Measurements from ENCODE around the gene BRMS1.
"Not testable (repeated sequence)": the region's sequence is repeated elsewhere in the genome, so short reads cannot be mapped to it uniquely, and the experiment has no call there.

Gene BRMS1

DNA sequence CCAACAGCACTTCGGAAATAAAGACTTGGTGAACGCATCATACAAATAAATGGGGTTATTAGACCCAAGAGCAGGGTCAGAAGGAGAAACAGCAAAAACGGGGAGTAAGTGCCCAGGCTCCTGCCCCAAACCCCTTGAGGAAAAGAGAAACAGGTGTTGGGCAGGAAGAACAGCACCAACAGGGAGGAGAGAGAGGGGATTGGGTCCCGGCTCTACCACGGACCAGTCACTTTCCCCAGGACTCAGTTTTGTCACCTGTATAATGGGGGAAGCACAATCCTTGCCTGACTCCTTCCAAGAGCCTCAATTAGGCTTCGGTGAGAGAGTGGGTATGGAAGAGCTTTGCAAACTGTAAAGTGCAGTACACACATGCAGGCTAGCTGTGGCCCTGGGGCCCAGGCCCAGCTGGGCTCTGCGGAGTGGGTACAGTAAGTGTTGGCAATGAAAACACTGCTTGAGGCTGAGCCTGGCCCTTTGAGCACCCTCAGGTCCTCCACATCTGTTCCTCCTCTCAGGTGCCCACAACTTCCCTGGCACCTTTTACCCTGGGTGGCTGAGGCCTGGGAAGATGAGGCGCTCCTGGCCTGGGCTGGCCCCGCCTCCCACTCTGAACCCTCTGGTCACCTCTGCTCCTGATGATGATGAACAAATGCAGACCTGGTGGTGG, 17.7 kb upstream of the BRMS1 start:
- no peak for DNase-seq

DNA sequence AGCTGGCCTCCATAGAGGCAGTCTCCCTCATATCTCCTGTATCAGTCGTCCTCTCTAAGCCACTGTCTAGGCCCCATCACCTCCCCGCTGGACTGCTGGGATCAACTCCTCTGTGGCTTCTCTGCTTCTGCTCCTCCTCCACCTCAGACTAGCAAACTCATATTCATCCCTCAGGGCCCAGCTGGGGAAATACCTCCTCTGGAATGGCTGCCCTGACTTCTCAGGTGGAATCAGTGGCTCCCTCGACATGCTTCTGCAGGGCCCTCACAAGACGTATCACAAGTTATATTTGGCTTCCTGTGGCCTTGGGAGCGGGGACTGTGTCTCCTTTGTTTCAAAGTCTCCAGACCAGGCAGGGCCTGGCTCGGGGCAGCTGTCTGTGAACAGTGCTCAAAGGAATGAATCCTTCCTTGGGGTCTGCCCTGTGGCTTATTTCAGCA, 16.6 kb upstream of the BRMS1 start:
- DNase-seq = no peak

DNA sequence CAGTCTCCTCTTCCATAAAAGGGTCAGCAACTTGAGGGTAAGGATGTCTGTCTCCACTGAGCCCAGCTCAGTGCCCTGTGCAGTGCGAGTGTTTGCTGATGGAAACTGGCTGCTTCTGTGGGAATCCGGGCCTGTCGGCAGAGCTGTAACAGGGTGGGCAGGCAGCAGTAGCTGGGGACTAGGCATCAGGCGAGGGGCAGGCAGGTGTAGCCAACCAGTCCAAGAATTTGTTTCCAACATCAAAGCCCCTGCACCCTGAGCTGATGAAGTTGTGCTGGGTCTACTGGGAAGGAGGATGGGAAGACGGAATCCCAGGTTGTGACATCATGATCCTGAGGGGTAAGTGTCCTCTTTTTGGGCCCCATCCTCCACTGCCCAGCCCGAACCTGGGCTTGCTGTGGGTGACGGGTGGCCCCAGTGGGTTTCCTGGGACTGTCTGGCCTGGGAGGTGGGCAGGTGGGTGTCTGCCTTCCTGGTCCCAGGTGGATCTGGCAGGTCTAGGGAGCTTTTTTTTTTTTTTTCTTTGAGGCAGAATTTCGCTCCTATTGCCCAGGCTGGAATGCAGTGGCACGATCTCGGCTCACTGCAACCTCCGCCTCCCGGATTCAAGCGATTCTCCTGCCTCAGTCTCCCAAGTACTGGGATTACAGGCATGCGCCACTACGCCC, 15.6 kb upstream of the BRMS1 start:
- no peak for DNase-seq

DNA sequence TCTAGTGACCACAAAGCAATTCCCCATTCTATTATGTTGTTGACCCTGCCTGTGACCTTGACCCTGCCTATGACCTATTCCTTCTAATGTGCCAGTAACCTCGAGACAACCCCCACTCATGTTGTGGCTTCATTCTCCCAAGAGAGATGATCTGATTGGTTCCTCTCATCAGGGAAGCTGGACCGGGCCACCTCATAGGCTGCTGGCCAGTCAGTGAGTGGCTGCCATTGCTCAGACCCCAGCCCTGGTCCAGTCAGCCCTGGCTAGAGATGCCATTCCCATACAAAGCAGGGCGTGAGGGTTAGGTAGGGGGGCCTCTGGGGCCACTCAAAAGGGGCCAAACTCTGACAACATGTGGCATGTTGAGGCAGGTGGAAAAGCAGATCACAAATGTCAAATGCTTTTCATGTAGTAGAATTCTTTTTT, 14.8 kb upstream of the BRMS1 start:
- DNase-seq = no peak

DNA sequence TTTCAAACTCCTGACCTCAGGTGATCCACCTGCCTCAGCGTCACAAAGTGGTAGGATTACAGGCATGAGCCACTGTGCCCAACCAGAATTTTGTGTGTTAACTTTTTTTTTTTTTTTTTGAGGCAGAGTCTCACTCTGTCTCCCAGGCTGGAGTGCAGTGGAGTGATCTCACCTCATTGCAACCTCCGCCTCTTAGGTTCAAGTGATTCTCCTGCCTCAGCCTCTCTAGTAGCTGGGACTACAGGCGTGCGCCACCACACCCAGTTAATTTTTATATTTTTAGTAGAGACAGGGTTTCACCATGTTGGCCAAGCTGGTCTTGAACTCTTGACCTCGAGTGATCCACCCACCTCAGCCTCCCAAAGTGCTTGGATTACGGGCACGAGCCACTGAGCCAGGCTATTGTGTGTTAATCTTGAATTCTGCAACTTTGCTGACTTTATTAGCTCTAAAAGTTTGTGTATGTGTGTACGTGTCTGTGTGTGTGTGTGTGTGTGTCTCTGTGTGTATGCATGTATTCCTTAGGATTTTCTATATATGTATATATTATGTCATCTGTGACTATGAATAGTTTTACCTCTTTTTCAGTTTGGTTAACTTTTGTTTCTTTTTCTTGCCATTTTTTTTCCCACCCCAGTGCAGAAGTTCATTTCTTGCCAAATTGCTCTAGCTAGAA, 5.8 kb upstream of the BRMS1 start:
- not testable (repeated sequence) for DNase-seq

DNA sequence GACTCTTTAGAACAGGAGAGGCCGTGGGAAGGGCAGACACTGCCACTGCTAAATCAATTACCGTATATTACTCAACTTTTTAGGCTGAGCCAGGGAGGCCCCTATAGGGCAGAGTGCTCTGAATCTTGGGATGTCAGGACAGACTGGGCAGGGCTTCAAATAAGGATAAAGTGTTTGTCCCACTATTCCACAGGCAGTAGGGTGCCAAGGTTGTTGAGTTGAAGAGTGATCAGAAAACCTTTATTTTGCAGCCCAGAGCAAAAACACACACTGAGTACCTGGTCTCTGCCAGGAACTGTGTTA, 4.1 kb upstream of the BRMS1 start:
- no peak for DNase-seq

DNA sequence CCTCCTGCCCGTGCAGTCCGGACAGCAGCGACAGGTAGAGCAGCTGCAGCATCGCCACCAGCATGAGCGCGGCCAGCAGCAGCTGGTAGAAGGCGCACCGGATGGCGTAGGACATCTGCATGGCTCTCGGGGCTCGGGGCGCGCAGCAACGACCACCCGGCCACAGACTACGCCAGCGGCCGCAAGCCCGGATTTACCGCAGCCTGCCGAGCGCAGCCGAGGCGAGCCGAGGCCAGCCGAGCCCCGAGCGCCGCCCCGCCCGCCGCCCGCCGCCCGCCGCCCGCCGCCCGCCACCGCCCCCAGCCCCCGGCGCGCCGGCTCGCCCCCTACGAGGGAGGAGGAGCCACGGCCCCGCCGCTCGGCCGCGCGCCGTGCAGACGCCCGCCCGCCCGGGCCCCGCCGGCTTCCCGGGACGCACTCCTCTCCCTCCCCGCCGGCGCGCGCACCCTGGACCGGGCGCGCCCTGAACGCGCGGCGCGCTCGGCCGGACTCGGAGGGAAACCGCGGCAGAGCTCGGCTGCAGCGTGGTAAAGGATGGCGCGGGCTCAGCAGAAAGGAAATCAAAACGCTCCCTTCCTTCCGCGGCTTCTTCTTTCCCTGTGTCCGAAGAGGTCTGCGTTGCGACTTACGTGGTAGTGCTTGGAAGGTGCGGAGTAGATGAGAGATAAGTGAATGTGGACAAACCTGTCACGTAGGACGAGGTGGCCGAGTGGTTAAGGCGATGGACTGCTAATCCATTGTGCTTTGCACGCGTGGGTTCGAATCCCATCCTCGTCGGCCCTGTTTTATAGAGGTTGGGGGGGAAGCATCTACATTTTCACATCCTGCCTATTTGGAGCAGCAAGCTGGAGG, 2.7 kb upstream of the BRMS1 start, which contains the start of gene B4GAT1:
TSS of gene B4GAT1 (minus strand) at position 205 of the 852 bp plus-strand sequence. CDS start at position 121, 84 bp downstream.
- peak; percentile 91 for DNase-seq

DNA sequence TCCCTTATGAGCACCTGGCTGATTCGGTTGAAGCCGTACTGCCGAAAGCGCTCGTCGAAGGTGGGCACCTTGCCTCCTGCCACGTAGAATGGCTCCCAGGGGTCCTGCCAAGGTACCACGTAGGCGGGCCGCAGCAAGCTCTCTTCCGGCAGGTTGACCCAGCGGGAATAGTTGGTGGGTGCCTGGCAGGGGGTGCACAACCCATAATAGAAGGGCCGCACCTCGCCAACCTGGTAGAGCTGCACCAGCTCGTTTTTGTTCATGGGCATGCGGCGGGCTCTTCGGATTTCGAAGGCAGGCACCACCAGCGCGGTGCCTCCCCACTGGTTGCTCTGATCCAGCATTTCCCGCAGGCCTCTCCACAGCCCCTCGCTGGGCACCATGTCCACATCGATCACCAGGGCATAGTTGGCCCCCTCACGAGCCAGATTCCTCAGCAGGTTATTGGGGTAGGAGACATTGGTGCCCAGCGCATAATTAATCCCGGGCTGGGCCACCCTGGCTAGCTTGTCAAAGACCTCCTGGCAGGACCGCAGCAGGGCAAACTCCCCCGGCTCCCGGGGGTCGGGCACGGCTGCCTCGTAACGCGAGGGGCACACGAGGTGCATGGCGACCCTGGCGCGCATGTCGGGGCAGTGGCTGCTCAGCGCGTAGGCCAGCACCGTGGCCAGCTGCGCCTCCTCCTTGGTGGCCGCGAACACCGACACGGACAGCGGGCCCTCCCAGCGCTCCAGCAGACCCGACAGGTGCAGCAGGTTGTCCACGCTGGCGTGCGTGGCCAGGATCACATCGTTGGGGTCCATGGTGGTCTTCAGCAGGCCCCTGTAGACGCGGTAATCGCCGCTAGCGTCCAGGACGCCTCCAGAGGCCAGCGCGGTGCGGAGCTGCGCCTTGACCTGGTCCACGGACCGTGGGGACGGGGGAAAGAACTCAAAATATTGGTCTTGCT, 1.8 kb upstream of the BRMS1 start:
- peak; percentile 20 for DNase-seq

DNA sequence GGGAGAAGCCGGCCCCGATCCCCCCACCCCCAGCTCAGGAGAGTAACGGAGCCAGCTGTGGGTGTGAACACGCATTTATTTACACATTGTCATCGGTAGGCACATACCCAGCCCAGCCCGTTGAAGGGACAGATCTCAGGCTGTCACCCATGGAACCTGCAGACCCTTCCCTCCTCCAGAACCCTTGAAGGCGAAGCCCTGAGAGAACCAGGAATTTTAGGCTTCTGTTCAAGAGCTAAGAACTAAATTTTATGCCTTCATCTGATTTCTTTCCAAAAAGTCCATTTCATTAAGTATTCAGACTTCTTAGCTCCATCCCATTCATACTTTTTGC, 379 bp upstream of the BRMS1 start:
- no peak for DNase-seq

DNA sequence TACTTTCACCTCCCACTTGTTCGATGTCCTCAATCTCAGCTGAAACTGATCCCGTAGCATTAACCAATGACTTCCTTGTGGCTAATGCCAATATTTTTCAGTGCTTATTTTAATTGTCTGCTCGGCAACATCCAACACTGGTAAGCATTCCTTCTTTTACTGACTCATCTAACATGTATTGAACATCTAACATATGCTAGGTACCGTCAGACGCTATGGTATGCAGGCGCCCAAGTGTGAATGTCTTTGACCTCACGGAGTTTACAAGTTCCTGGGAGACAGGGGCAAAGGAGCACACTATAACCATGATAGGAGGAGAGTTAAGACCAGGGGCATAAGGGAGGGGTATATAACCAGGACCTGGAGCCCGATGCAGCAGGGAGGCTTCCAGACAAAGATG, 1.7 kb downstream of the BRMS1 start:
- no peak for DNase-seq

DNA sequence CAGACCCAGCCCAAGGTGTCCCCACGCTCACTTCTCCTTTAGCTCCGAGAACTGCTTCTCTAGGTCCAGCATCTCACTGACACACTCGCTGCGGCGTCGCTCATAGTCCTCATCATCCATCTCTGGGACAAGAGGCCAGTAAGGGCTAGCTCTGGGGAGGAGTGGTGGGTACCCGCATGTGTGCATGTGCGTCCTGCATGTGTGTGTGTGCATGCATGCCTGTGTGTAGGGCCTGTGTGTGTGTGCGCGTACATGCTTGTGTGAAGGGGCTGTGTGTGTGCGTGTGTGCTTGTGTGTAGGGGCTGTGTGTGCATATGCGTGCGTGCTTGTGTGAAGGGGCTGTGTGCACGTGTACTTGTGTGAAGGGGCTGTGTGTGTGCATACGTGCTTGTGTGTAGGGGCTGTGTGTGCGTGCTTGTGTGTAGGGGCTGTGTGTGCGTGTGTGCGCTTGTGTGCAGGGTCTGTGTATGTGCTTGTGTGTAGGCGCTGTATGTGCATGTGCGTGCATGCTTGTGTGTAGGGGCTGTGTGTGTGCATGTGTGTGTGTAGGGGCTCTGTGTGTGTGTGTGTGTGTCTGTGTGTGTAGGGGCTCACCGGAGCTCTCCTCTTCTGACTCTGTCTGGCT, 3.3 kb downstream of the BRMS1 start:
- DNase-seq = no peak

DNA sequence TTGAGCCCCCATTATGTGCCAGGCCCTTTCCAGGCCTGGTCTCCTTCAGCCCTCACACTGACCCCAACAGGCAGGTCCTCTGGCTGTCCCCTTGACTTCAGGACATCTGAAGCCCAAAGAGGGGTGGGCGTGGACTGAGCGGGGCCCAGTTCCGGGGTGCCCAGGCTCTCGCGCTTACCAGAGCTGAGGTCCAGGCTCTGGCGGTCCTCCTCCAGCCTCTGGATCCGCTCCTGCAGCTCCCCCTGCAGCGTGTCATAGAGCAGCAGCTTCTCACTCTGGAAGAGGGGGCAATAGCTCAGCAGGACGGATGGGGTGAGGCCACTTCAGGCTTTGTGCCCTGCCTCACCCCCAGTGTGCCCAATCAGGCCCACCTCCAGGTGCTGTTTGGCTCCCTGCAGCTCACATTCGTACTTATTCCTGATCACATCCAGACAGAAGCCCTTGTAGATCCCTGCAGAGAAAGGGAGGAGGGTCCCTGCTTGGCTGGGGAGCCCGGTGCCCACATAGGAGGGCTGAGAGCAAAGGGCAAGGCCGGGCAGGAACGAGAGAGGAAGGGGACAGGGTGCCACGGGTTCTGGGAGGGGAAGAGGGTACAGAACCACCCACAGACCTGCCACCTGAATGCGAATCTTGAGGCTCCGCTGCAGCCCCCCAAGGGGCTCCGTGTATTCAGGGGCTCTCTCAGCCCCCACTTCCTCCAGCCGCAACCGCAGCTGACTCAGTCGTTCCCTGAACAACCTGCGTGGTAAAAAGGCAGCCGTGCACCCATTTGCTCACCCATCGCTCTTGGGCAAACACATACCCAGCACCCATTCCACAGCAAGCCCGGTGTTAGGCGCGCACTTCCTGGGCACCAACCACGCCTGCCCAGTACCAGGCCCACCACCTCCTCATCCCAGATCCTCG, 4.1 kb downstream of the BRMS1 start:
- DNase-seq = no peak

DNA sequence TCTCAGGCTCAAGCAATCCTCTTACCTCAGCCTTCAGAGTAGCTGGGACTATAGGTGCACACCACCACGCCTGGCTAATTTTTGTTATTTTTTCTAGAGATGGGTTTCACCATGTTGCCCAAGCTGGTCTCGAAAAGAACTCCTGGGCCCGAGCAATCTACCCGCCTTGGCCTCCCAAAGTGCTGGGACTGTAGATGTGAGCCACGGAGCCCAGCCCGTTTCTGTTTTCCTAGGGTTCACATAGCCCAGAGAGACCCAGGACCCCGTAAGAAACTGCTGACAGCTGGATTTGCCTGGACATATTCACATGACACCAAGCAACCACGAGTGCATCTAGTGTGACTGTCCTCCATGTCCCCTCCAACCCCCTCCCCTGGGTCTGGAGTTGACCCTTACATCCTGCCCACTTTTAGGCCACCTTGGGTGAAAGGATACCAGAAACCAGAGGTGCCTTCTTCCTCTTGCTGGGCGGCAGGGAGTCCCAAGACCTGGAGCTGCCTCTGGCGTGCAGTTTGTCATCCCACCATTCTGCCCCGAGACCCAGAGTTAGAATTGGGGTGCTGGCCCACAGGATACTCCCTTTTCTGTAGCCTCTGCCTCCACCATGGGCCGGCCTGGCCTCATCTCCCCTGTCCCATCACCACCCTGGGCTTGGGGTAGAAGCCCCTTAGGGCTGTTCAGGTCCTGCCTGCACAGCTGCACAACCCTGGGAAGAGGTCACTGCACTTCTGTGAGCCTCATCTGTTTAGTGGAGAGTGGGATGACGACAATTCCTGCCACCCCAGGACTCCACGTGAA, 5.0 kb downstream of the BRMS1 start:
- no peak for DNase-seq

DNA sequence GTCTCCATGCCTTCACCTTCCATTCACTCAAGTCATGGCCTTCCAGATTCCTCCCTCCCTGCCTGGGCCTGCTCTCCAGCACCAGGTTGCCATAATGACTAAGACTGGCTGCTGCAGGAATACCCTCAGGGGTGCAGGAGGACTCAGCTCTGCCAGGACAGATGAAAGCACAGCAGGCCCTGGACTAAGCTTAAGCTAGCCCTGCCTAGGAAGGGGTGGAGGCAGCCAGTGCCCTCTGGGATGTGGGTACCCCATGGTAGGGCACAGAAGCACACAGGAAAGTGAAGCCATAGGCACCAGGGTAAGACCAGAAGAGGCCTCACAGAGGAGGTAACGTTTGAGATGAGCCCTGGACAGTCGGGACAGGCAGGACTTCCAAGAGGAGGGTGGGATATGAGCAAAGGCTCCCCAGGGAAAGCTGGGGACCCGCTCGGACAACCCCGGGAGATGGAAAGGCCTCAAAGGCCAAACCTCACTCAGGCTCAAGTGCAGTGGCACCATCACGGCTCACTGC, 5.7 kb downstream of the BRMS1 start:
- no peak for DNase-seq

DNA sequence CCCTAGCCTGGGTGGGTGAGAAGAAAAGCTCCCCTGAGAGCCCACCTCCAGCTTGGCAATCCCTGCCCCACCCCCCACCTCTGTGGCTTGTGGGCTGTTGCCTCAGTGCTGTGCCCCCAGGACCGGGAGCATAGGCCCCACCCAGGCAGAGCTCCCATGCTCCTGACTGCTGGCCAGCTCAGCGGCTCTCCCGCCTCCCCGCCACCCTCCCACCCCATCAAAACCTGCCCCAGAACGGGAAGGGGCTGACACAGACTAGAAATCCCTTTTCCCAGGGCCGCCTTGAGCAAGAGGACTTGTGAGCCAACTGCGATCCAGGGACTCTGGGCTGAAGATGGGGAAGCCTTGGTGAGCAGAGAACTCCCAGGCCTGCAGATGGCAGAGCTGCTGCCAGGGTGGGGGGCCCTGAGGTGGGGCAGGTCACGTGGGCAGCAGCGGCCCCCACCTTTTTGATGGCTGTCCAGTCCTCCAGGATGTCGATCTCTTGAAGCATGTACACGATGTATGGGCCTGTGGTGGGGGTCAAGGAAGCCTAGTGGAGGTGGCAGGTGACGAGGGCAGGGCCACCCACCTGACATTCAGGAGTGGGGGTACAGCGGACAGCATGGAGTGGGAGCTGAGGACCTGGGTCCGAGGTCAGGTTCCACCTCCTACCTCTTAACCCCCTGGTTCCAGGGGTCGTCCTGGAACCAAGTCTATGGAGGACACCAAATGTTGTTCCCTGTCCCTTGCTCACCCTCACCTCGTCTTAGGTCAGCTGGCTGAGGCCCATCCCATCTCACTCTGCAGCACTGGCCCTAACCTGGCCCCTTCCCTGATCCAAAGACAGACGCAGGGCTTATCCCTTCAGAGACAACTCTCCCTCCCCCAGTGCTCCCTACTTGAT, 6.4 kb downstream of the BRMS1 start:
- no peak for DNase-seq

DNA sequence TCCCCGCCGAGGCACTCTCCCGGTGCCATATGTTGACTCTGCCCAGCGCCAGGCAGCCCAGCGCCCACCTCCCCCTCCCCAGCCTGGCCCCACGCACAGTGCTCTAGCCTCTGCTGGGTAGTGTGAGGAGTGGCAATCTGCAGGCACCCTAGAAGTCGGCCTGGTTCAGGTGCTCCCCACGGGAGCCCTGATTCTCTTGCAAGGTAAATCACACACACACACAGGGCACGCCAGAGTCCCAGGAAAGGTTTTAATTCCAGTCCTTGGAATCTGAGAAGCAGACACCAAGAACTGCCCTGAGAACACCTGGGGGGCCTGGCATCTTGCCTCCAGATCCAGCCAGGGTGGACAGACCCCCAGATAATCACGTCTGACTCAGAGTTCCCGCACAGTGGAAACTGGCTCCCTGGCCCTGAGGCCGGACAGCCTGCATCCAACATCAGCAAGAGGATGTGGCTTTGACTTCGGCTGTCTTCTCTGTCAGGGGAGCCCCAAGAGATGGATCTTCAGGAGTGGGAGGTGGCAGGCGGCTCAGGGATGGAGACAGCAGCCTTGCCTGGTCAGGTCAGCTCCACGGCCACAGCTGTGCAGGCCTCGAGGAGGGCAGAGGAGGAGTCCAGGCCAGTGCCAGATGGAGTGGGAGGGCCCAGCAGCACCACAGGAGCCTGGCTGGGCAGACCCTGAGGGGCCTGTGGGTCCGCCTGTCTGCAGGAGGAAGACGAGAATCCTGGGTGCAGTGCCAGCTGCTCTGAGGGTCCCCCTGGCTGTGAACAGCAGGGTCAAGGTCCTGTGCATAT, 7.6 kb downstream of the BRMS1 start:
- no peak for DNase-seq

DNA sequence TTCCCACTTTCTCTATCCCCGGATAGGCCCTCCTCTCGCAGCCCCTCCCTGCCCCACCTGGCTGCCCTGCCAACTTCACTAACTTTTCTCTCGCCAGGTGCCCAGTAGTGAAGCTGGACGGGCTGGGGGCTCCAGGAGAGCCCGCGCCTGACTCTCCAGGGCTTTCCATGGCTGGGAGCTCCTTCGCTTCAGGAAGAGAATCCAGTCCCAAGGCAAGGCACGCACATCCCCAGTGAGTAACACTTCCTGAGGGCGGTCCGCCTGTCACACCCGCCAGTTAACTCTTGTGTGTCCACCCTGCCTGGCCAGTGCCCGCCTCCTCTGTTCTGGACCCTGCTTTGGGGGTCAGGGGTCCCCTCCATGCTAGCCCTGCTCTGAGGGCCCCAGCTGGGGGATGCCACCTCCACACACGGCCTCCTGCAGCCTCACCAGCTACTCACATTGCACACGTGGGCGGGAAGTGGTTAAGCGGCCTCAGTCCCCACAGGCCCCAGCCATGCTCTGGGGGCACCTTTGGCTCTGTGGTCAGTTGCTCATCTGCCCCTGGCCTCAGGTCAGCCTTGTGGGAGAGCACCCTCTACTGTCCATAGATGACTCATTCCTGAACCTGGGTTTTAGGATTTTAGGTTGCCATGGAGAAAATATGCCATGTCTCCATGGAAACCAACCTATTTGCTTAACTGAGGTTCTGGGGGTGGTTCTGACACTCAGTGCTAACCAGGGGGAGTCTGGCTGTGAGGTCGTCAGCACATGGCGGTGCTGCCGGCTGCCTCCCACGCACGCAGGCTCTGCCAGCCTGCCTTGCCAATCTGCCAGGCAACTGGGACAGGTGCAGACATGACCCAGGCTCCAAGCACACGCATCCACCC, 8.4 kb downstream of the BRMS1 start, which contains the start of gene RIN1:
TSS of gene RIN1 (minus strand) at position 201 of the 869 bp plus-strand sequence. CDS start at position 169, 32 bp downstream.
- DNase-seq = peak; percentile 77

Data from stimulated activated CD4-positive, alpha-beta T cell treated with anti-CD3 and anti-CD28 coated beads, Interleukin-15, amount 100 ng/mL, for 24 hours (primary cell).